ENCODE data around the gene GUCY1A1.

DNA sequence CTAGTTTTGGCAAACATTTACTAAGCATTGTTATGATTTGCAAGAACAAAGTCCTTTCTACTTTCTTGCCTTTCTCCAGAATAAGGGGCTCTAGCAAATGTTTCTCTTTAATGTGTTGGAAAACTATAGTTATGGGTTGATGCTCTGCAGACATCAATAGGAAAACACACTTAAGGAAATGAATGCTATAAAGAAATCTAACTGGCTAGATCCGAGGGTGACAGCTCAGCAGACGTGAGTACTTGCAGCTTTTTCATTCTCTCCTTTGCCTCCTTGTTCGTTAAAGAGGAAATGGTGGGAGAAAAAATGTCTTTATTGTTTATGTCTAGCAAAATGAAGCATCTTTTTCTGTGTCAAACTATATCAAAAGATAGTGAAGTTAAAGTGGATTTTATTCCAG is 98.5 kb downstream of the GUCY1A1 start:
- no peak for TF ChIP-seq GATA2 (IDR thresholded peaks at IDR 0.05; ENCODE audit: low read depth, low read length)
- no peak for TF ChIP-seq GATA3 (IDR thresholded peaks at IDR 0.05; ENCODE audit: low read depth, low read length)
